GM12872 (cell line): ENCODE results near the gene SDE2.

Experiments used
- CTCF ChIP-seq: IDR thresholded peaks from 3 replicates; pipeline ENCODE4 v1.5.1; 2011; ENCODE audit warnings: low read depth, mild to moderate bottlenecking, low read length, moderate library complexity; ENCODE audit not compliant: insufficient read depth

The SDE2 gene

GRCh38 chr1:225979421-225979820 is 19.7 kb downstream of the SDE2 start:
- TF ChIP-seq CTCF: no peak

- TF ChIP-seq CTCF: no peak
Measured at GRCh38 chr1:225977937-225978748, 21.0 kb downstream of the SDE2 start.

DNA sequence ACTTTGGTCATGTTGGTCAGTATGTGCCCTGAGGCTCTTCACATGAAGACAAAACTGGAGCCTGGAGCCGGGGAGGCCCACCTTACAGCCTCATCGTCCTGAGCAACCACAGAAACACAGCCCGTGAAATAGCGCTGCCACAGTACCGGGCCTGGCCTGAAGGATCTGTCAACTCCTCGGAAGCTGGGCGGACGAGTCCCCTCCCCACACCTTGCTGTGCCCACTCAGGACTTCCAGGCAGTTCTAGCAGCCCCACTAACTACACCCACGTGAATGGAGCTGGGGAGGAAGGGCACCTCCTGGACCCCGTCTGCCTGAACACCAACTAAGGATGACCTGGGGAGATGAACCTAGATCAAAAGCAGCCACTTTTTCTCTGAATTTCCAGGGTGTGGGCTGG is 24.7 kb downstream of the SDE2 start:
- TF ChIP-seq CTCF: no peak

GRCh38 chr1:225973158-225973557 is 26.0 kb downstream of the SDE2 start:
- no peak for TF ChIP-seq CTCF

DNA sequence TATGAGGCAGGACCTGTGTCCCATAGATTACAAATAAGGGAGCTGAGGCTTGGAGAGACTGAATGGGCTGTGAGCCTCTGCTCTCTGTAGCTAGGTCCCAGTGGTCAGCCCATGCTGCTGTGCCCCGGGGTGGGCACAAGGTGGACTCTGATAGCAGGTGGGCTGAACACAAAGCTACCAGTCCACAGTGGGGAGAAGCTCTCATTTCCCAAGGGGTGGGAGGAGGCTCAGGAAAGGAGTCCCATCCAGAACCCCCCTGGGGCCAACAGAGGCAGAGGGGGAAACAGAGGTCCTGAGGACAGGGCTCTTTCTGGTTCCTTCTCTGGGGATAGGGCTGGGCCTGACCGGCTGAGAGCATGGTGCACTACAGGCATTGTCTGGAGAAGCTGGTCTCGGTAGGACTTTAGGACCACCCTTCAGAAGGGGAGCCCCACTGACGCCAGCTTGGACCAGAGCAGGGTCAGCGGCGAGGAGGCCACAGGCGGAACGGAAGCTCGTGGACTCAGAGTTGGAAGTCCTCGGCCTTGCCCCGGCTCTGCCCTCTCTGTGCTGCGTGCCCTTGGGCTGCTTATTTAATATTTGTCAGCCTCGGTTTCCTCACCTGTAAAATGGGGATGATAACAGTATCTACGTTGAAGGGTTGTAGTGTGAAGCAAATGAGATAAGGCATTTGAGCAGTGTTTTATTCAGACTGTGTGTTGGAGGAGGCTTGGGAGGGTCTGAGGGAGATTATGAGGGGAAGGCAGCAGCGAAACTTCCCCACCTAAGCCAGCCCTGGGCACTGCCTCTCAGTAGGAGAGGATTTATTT is 26.6 kb downstream of the SDE2 start:
- no peak for TF ChIP-seq CTCF

- TF ChIP-seq CTCF: no peak
Measured at GRCh38 chr1:225965231-225965630, 33.9 kb downstream of the SDE2 start.

DNA sequence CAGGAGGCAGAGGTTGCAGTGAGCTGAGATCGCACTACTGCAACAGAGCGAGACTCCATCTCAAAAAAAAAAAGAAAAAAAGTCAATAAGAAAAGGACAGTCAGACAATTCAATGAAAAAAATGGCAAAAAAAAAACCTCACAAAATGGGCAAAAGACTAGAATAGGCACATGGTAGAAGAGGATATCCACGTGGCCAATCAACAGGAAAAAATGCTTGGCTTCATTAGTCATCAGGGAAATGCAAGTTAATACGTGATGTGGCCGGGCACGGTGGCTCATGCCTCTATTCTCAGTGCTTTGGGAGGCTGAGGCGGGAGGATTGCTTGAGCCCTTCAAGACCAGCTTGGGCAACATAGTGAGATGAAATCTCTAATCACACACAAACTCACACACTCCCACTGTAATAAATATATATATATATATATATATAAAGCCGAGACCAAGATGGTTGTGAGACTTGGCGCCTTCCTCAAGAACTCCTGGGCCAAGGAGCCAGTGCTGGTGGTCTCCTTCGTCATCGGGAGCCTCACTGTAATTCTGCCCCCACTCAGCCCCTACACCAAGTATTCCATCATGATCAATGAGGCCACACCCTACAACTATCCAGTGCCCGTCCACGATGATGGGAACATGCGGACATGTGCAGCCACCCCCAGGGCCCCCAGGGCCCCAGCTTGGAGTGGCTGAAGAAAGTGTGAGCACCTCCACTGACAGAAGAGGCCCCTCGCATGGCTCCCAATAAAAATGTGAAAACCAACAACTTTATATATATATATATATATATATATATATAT is 35.2 kb downstream of the SDE2 start:
- no peak for TF ChIP-seq CTCF
